Transverse colon (tissue), 4 donors: ENCODE data around the gene RIN3. TPM values are rescaled to one million over a fixed set of nuclear protein-coding genes. Genes with fewer than 3 reads are reported as not detected.

Experiments used
- DNase-seq: peaks from one replicate; pipeline ENCODE4 v3.0.0-alpha.2; 2019
- H3K27ac ChIP-seq, 4 donors: fragments of 200-600 bp; sonication (generic); 2 replicates each; pipeline ENCODE4 v1.5.1; 2016 to 2018; ENCODE audit warnings: inconsistent platforms in 4 of 4
- H3K27me3 ChIP-seq: fragments of 200-600 bp; sonication (generic); 2 replicates; pipeline ENCODE4 v1.5.1; 2017; ENCODE audit warnings: inconsistent platforms
- H3K36me3 ChIP-seq, 4 donors: fragments of 200-600 bp; sonication (generic); 2 replicates each; pipeline ENCODE4 v1.5.1; 2017 to 2019; ENCODE audit warnings: inconsistent platforms in 4 of 4
- H3K4me1 ChIP-seq, 4 donors: fragments of 200-600 bp; sonication (generic); 2 replicates each; pipeline ENCODE4 v1.5.1; 2017 to 2020; ENCODE audit warnings: inconsistent platforms in 4 of 4
- H3K4me3 ChIP-seq, 4 donors: fragments of 200-600 bp; sonication (generic); 1 replicate in 1 of 4; 2 replicates in 3 of 4; pipeline versions ENCODE4 v1.5.1 to v1.6.1; 2017 to 2019; ENCODE audit warnings: inconsistent platforms in 4 of 4
- H3K9me3 ChIP-seq, 2 donors: fragments of 200-600 bp; sonication (generic); 2 replicates each; pipeline ENCODE4 v1.5.1; 2017 to 2019; ENCODE audit warnings: inconsistent platforms in 2 of 2
- EP300 ChIP-seq: sonication (generic); formaldehyde crosslinking; IDR thresholded peaks from one replicate; pipeline ENCODE4 v1.6.1; 2017; ENCODE audit warnings: antibody characterized with exemption, low read depth
- POLR2A ChIP-seq: fragments of 450-650 bp; IDR thresholded peaks from one replicate; pipeline ENCODE4 v1.6.1; 2016; ENCODE audit warnings: antibody characterized with exemption, mild to moderate bottlenecking, moderate library complexity
- POLR2AphosphoS5 ChIP-seq, 3 donors: sonication (generic); formaldehyde crosslinking; IDR thresholded peaks; one replicate each; pipeline ENCODE4 v1.6.1; 2016; ENCODE audit warnings: antibody characterized with exemption in 3 of 3
- WGBS, 2 donors: methylation state at CpG; one replicate each; pipeline ENCODE4 v1.1.5; 2018; ENCODE audit warnings: low coverage in 1 of 2; 5-methylcytosine and 5-hydroxymethylcytosine counted together
- in situ Hi-C, 4 donors: fragments of 200-750 bp; cut with MboI; loops; one replicate each; pipeline versions ENCODE4 v1.15.0 to v1.15.1; 2017; ENCODE audit warnings: low sequenced_read_pairs in 3 of 4, low pct_ligation_motif_present in 1 of 4, low pct_unique_long_range_greater_than_20kb in 1 of 4
- intact Hi-C: fragments of 100-400 bp; cut with DNase I; formaldehyde crosslinking; loops from one replicate; pipeline ENCODE4 v1.15.1; 2023; ENCODE audit warnings: low total_unique reads
- total RNA-seq, 4 donors: library from RNA; depleted of rRNA; stranded (reverse); fragments of >200 nt; gene quantifications; one replicate each; pipeline ENCODE4 v1.1.0, GENCODE V29; 2016
- TF ChIP-seq, protein P1 (sequence below), 5 experiments: fragments of 200-600 bp in 3 of 5; fragments of 450-650 bp in 2 of 5; sonication (generic) in 3 of 5; IDR thresholded peaks; 1 replicate in 2 of 5; 2 replicates in 3 of 5; pipeline ENCODE4 v1.5.1; 2016 to 2017; ENCODE audit warnings: antibody characterized with exemption in 5 of 5, inconsistent platforms in 3 of 5, mild to moderate bottlenecking in 2 of 5, moderate library complexity in 1 of 5

The RIN3 gene
- total RNA-seq, 4 donors from 2014 or later, result 16.2 to 24.3 (median 20.7) TPM

DNA sequence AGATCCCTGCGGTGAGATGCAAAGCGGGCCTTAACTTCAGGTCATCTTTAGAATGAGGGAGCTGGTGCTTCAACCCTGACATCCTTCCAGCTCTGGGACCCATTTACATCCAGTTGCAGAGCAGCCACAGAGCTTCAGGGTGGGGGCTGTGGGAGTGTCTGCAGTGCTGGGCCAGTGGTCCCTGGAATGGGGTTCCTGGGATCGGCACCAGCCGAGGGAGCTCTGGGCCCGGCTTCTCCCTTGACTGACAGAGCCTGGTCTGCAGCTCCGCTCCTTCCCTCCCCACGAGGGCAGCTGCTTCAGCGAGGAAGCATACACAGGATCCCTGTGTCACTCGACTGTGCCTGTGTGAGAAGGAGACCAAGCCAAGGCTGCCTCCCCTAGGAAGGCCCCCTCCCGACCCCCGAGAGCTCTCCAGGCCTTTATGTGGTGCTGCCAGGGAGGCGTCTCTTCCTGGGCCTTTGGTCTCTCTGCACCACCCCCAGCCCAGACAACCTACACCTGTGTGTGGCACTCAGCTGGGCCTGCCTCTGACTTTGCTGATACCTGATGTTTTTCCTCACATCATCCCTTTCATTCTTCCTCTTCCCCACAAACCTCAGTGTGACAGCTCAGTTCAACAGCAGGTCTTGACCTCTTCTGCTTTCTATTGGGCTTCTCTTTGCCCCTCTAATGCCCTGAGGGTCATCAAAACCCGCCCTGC, 48.1 kb upstream of the RIN3 start:
- H3K36me3 ChIP-seq, result no peaks in the 10 kb centered on the region
- in situ Hi-C loops, result loop anchor here in 1 of 4 donors (25.0 kb wide), 1 partner anchor 328 kb away; no protein-coding TSS in a partner anchor
- no peak overlapping the region for H3K4me3 ChIP-seq
- H3K27me3 ChIP-seq, result no peaks in the 10 kb centered on the region
- H3K27ac ChIP-seq, result no peak overlapping the region
- intact Hi-C loops, result no loop called here
- H3K4me1 ChIP-seq, result peaks cover 0 to 8% (median 2%) of the 10 kb centered on the region in 4 donors
- WGBS, 2 donors, result 88 to 100% methylated on average over 1 to 13 of the region's 13 CpGs
- DNase-seq, result no peak
- H3K9me3 ChIP-seq, result no peaks in the 10 kb centered on the region
- TF ChIP-seq, protein P1, sequence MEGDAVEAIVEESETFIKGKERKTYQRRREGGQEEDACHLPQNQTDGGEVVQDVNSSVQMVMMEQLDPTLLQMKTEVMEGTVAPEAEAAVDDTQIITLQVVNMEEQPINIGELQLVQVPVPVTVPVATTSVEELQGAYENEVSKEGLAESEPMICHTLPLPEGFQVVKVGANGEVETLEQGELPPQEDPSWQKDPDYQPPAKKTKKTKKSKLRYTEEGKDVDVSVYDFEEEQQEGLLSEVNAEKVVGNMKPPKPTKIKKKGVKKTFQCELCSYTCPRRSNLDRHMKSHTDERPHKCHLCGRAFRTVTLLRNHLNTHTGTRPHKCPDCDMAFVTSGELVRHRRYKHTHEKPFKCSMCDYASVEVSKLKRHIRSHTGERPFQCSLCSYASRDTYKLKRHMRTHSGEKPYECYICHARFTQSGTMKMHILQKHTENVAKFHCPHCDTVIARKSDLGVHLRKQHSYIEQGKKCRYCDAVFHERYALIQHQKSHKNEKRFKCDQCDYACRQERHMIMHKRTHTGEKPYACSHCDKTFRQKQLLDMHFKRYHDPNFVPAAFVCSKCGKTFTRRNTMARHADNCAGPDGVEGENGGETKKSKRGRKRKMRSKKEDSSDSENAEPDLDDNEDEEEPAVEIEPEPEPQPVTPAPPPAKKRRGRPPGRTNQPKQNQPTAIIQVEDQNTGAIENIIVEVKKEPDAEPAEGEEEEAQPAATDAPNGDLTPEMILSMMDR (IDR thresholded peaks at IDR 0.05), result no peak
- TF ChIP-seq POLR2A (no peak), EP300 (no peak), POLR2AphosphoS5 (IDR thresholded peaks at IDR 0.05) (no peak)

DNA sequence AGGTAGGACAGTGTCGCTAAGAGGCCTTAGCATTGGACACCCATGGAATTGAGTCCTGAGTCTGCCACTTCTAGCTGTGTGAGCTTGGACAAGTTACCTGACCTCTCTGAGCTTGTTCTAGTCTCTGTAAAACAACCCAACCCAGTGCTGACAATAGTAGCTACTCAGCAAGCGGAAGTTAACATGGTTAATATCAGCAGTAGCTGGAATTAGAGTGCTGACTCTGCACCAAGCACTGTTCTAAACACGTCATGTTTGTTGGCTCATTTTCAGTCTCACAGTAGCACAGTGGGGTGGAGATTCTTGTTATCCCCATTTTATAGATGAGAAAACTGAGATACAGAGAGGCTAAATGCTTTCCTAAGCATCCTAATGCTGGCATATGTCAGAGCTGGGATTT, 47.5 kb upstream of the RIN3 start:
- Histone ChIP-seq H3K36me3 (no peaks in the 10 kb centered on the region), H3K9me3 (no peaks in the 10 kb centered on the region), H3K27me3 (no peaks in the 10 kb centered on the region), H3K4me3 (no peak overlapping the region), H3K4me1 (peaks cover 0 to 3% (median 0%) of the 10 kb centered on the region in 4 donors), H3K27ac (no peak overlapping the region)
- TF ChIP-seq, protein P1 (IDR thresholded peaks at IDR 0.05), result no peak
- no peak for TF ChIP-seq POLR2AphosphoS5 (IDR thresholded peaks at IDR 0.05)
- DNase-seq, result no peak
- in situ Hi-C loops, result loop anchor here in 1 of 4 donors (25.0 kb wide), 1 partner anchor 329 kb away; no protein-coding TSS in a partner anchor
- intact Hi-C loops, result no loop called here
- WGBS, 2 donors, result 83 to 86% methylated on average over 1 to 3 of the region's 3 CpGs

DNA sequence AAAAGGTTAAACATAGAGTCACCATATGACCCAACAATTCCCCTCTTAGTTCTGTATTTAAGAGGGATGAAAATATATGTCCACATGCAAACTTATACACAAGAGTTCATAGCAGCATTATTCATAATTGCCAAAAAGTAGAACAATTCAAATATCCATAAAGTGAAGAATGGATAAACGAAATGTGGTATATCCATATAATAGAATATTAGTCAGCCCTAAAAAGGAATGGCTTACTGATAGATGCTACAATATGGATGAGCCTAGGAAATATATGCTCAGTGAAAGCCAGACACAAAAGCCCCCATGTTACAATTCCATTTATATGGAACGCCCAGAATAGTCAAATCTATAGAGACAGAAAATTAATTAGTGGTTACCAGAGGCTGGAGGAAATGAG, 44.1 kb upstream of the RIN3 start:
- H3K27me3 ChIP-seq, result no peaks in the 10 kb centered on the region
- no peaks in the 10 kb centered on the region for H3K9me3 ChIP-seq
- no peak overlapping the region for H3K4me3 ChIP-seq
- no peaks in the 10 kb centered on the region for H3K36me3 ChIP-seq
- 82 to 94% methylated on average over 2 of the region's 2 CpGs for WGBS, 2 donors
- H3K27ac ChIP-seq, result no peak overlapping the region
- no peak for DNase-seq
- intact Hi-C loops (no loop called here), in situ Hi-C loops (loop anchor here in 1 of 4 donors (25.0 kb wide), 1 partner anchor 332 kb away; no protein-coding TSS in a partner anchor)
- peaks cover 0 to 9% (median 0%) of the 10 kb centered on the region in 4 donors for H3K4me1 ChIP-seq
- no peak for TF ChIP-seq POLR2A
- TF ChIP-seq EP300, result no peak
- TF ChIP-seq POLR2AphosphoS5 (IDR thresholded peaks at IDR 0.05), result no peak
- TF ChIP-seq, protein P1 (IDR thresholded peaks at IDR 0.05), result no peak

DNA sequence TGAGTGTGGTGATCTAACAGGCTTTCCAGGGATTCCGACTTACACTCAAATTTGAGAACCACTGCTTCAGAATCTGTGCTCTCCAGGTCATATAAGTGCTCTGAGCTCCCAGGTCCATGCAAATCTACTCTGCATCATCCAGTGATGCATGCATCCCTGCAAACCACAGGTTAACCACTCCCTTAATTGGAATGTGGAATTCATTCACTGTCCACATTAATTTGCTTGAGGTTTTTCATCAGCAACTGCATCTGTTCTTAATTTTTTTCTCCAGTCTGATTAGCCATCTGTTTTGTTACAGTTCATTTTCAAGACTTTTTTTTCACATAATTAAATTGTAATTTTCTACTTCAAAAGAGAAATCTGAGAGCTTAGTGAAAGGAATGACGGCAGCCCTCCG, 43.4 kb upstream of the RIN3 start:
- H3K27me3 ChIP-seq, result no peaks in the 10 kb centered on the region
- H3K27ac ChIP-seq, result no peak overlapping the region
- no peak overlapping the region for H3K4me3 ChIP-seq
- H3K4me1 ChIP-seq, result peaks cover 0 to 9% (median 0%) of the 10 kb centered on the region in 4 donors
- TF ChIP-seq POLR2AphosphoS5 (IDR thresholded peaks at IDR 0.05) (no peak), EP300 (no peak), POLR2A (no peak)
- TF ChIP-seq, protein P1 (IDR thresholded peaks at IDR 0.05), result no peak
- no peaks in the 10 kb centered on the region for H3K36me3 ChIP-seq
- WGBS, 2 donors, result 97 to 100% methylated on average over 1 to 3 of the region's 3 CpGs
- intact Hi-C loops (no loop called here), in situ Hi-C loops (loop anchor here in 1 of 4 donors (25.0 kb wide), 1 partner anchor 333 kb away; no protein-coding TSS in a partner anchor)
- H3K9me3 ChIP-seq, result no peaks in the 10 kb centered on the region
- DNase-seq, result no peak
